ENCODE data around the gene GSE1.

GSE1 gene

GRCh38 chr16:85621698-85622428 lies 8.7 kb downstream of the GSE1 start:
- no peak for DNase-seq

- no peak for DNase-seq
Observed at GRCh38 chr16:85622683-85623082, 9.6 kb downstream of the GSE1 start.

- DNase-seq, result no peak
Observed at GRCh38 chr16:85623250-85623649, 10.1 kb downstream of the GSE1 start.

- no peak for DNase-seq
Observed at GRCh38 chr16:85623997-85624601, 11.0 kb downstream of the GSE1 start.

- DNase-seq, result no peak
Observed at GRCh38 chr16:85624646-85625045, 11.5 kb downstream of the GSE1 start.

- no peak for DNase-seq
Observed at GRCh38 chr16:85625053-85625452, 11.9 kb downstream of the GSE1 start.

GRCh38 chr16:85625485-85626117 lies 12.5 kb downstream of the GSE1 start:
- no peak for DNase-seq

GRCh38 chr16:85626191-85626981 lies 13.3 kb downstream of the GSE1 start:
- no peak for DNase-seq

GRCh38 chr16:85627089-85627488 lies 14.0 kb downstream of the GSE1 start:
- no peak for DNase-seq

- DNase-seq, result no peak
Observed at GRCh38 chr16:85627526-85628264, 14.6 kb downstream of the GSE1 start.

GRCh38 chr16:85628265-85628556 lies 15.1 kb downstream of the GSE1 start:
- no peak for DNase-seq

- no peak for DNase-seq
Observed at GRCh38 chr16:85628645-85629044, 15.5 kb downstream of the GSE1 start.

GRCh38 chr16:85629326-85629725 lies 16.2 kb downstream of the GSE1 start:
- no peak for DNase-seq

- no peak for DNase-seq
Observed at GRCh38 chr16:85629853-85630252, 16.7 kb downstream of the GSE1 start.

GRCh38 chr16:85631230-85631629 lies 18.1 kb downstream of the GSE1 start:
- no peak for DNase-seq

- DNase-seq, result no peak
Observed at GRCh38 chr16:85631802-85632393, 18.8 kb downstream of the GSE1 start.

GRCh38 chr16:85632709-85633437 lies 19.8 kb downstream of the GSE1 start:
- DNase-seq, result no peak

GRCh38 chr16:85633438-85633743 lies 20.3 kb downstream of the GSE1 start:
- no peak for DNase-seq

GRCh38 chr16:85633888-85634287 lies 20.8 kb downstream of the GSE1 start:
- no peak for DNase-seq

GRCh38 chr16:85634747-85635544 lies 21.8 kb downstream of the GSE1 start:
- DNase-seq, result no peak

- no peak for DNase-seq
Observed at GRCh38 chr16:85635545-85636140, 22.5 kb downstream of the GSE1 start.
